Mucosa of rectum (tissue), 2 donors: ENCODE data around the gene RHOBTB3.
A peak's percentile ranks its signal among the peaks of the same experiment; 100 is the strongest.
"Not testable (repeated sequence)": the region's sequence is repeated elsewhere in the genome, so short reads cannot be mapped to it uniquely, and the experiment has no call there.

Source experiments
- H3K27ac ChIP-seq, 2 donors: one replicate each; pipeline ENCODE4 v1.7.0; 2013; ENCODE audit warnings: inconsistent platforms in 2 of 2, low read depth in 2 of 2, low read length in 2 of 2
- H3K27me3 ChIP-seq, 2 donors: one replicate each; pipeline ENCODE4 v1.7.0; 2013; ENCODE audit warnings: low read length in 2 of 2; ENCODE audit not compliant: control insufficient read depth in 2 of 2, insufficient read depth in 2 of 2
- H3K36me3 ChIP-seq, 2 donors: one replicate each; pipeline ENCODE4 v1.7.0; 2013; ENCODE audit warnings: low read length in 2 of 2; ENCODE audit not compliant: control insufficient read depth in 2 of 2, insufficient read depth in 2 of 2
- H3K4me1 ChIP-seq, 2 donors: one replicate each; pipeline ENCODE4 v1.7.0; 2013; ENCODE audit warnings: low read length in 2 of 2, mild to moderate bottlenecking in 1 of 2; ENCODE audit not compliant: control insufficient read depth in 2 of 2, insufficient read depth in 2 of 2
- H3K4me3 ChIP-seq, 2 donors: one replicate each; pipeline ENCODE4 v1.7.0; 2013; ENCODE audit warnings: low read length in 2 of 2
- H3K9ac ChIP-seq, 2 donors: one replicate each; pipeline ENCODE4 v1.7.0; 2013; ENCODE audit warnings: low read length in 2 of 2, low read depth in 1 of 2, mild to moderate bottlenecking in 1 of 2
- H3K9me3 ChIP-seq, 2 donors: one replicate each; pipeline ENCODE4 v1.7.0; 2013; ENCODE audit warnings: low read length in 2 of 2; ENCODE audit not compliant: control insufficient read depth in 2 of 2
- donor health status: healthy.
- donor health status: Normal muscosa, but diverticular disease.

The RHOBTB3 gene

GRCh38 chr5:95809414-95809960, 78.4 kb downstream of the RHOBTB3 start:
- Histone ChIP-seq H3K9ac (peak overlapping the region in 1 of 2 donors; percentile 35), H3K4me3 (peak overlapping the region in 1 of 2 donors; percentile 37), H3K36me3 (peaks cover 3 to 6% of the 10 kb centered on the region in 2 donors), H3K4me1 (peaks cover 43 to 52% of the 10 kb centered on the region in 2 donors), H3K27me3 (no peaks in the 10 kb centered on the region), H3K9me3 (no peaks in the 10 kb centered on the region), H3K27ac (peak overlapping the region; percentile 69 to 76)

DNA sequence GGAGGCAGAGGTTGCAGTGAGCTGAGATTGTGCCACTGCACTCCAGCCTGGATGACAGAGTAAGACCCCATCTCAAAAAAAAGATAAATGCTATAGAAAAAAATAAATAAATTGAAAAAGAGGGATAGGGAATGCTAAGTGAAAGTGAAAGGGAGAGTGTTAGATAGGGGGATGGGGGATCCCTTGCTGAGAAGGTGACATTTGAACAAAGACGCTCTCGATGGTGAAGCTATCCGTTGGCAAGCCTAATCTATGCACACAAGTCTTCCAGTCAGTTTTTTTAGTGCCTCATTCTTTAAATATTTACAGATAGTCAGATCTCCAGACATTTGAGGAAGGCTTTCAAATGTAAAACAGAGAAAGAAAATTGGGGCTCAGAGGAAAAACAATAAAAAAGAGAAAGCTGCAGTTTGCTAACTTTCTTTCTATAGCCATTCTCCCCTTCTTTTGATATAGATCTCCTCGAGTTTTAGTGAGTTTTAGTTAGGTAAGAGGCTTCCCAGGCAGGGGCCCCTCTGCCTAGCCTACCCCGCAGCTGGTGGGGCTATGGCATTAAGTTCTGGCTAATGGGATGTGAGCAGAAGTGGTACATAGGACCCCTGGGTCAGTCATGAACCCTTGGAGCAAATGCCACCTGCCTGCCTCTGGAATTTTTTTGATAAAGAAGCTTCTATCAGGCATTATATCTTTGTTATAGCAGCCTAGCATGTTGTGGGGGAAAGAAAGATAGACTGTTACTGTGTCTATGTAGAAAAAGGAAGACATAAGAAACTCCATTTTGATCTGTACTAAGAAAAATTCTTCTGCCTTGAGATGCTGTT, 79.4 kb downstream of the RHOBTB3 start:
- H3K27me3 ChIP-seq: no peaks in the 10 kb centered on the region
- H3K9me3 ChIP-seq: no peaks in the 10 kb centered on the region
- H3K27ac ChIP-seq: peak overlapping the region; percentile 18 to 38
- H3K4me1 ChIP-seq: peaks cover 49 to 52% of the 10 kb centered on the region in 2 donors
- H3K9ac ChIP-seq: peak overlapping the region in 1 of 2 donors; percentile 2
- H3K4me3 ChIP-seq: peak overlapping the region in 1 of 2 donors; percentile 1
- H3K36me3 ChIP-seq: peaks cover 11 to 14% of the 10 kb centered on the region in 2 donors

GRCh38 chr5:95811126-95811423, 79.9 kb downstream of the RHOBTB3 start:
- H3K36me3 ChIP-seq: peaks cover 11 to 18% of the 10 kb centered on the region in 2 donors
- not testable (repeated sequence) for H3K9me3 ChIP-seq, H3K4me3 ChIP-seq, H3K27ac ChIP-seq, H3K9ac ChIP-seq, H3K27me3 ChIP-seq
- peaks cover 49 to 52% of the 10 kb centered on the region in 2 donors for H3K4me1 ChIP-seq

- H3K27me3 ChIP-seq, H3K4me3 ChIP-seq, H3K9me3 ChIP-seq, H3K27ac ChIP-seq, H3K9ac ChIP-seq: not testable (repeated sequence)
- Histone ChIP-seq H3K36me3 (peaks cover 14 to 18% of the 10 kb centered on the region in 2 donors), H3K4me1 (peaks cover 49 to 52% of the 10 kb centered on the region in 2 donors)
Measured at GRCh38 chr5:95811461-95812073, 80.4 kb downstream of the RHOBTB3 start.

DNA sequence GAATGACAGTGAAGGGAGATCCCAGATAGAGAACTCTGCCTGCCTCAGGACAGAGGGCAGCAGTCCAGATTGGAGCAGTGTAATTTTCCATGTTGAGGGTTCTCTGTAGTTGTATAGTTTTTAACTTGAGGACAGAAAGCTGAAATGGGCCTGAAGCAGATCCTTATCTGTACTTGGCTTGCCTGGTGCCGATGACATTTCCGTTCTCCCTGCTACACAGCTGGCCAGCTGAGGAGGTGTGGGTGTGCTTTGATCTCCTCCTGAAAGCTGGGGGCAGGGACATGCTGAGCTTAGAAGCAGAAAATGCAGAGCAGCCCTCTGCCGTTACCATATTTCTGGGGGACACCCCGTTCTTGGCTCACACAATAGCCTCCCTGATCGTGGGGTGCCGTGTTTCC, 80.9 kb downstream of the RHOBTB3 start:
- Histone ChIP-seq H3K9ac (no peak overlapping the region), H3K4me1 (peaks cover 49 to 56% of the 10 kb centered on the region in 2 donors), H3K27me3 (no peaks in the 10 kb centered on the region), H3K9me3 (no peaks in the 10 kb centered on the region), H3K36me3 (peaks cover 14 to 18% of the 10 kb centered on the region in 2 donors), H3K4me3 (no peak overlapping the region), H3K27ac (peak overlapping the region in 1 of 2 donors; percentile 11)

GRCh38 chr5:95813035-95813434, 81.9 kb downstream of the RHOBTB3 start:
- H3K36me3 ChIP-seq: peaks cover 14 to 18% of the 10 kb centered on the region in 2 donors
- H3K27me3 ChIP-seq, H3K4me3 ChIP-seq, H3K9me3 ChIP-seq: not testable (repeated sequence)
- peak overlapping the region; percentile 38 to 65 for H3K27ac ChIP-seq
- peak overlapping the region in 1 of 2 donors; percentile 3 for H3K9ac ChIP-seq
- peaks cover 56 to 62% of the 10 kb centered on the region in 2 donors for H3K4me1 ChIP-seq

DNA sequence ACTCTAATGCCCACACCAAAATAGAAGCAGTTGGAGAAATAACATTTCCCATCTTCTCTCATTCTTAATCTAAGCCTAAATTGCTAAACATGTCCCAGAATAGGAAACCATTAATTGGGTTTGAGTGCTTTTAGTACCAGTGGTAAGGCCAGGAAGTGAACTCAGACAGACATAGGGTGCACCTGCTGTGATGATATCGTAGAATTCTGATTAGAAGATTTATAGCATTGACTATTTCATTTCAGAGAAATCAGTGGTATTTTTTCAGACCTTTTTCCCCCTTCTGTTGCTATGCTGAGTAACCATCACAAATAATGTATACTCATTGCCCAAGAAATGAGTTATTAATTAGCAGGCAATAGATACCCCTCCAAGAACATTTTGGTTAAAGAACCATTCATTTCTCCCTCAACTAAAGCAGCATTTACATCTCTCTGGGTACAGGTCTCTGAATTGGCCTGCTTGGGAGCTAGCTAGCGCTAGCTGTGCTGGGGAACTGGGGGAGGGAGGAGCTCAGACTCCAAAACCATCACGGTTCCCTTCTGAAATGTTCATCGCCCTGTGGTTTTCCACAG, 84.1 kb downstream of the RHOBTB3 start:
- Histone ChIP-seq H3K27ac (no peak overlapping the region), H3K27me3 (no peaks in the 10 kb centered on the region), H3K9me3 (no peaks in the 10 kb centered on the region), H3K9ac (no peak overlapping the region), H3K4me3 (no peak overlapping the region), H3K4me1 (peaks cover 41 to 51% of the 10 kb centered on the region in 2 donors), H3K36me3 (peaks cover 14 to 18% of the 10 kb centered on the region in 2 donors)

- H3K4me3 ChIP-seq: no peak overlapping the region
- H3K9me3 ChIP-seq: no peaks in the 10 kb centered on the region
- no peak overlapping the region for H3K9ac ChIP-seq
- H3K27me3 ChIP-seq: no peaks in the 10 kb centered on the region
- peaks cover 37 to 46% of the 10 kb centered on the region in 2 donors for H3K4me1 ChIP-seq
- H3K27ac ChIP-seq: peak overlapping the region in 1 of 2 donors; percentile 79
- peaks cover 14 to 18% of the 10 kb centered on the region in 2 donors for H3K36me3 ChIP-seq
Measured at GRCh38 chr5:95816341-95816740, 85.2 kb downstream of the RHOBTB3 start.

DNA sequence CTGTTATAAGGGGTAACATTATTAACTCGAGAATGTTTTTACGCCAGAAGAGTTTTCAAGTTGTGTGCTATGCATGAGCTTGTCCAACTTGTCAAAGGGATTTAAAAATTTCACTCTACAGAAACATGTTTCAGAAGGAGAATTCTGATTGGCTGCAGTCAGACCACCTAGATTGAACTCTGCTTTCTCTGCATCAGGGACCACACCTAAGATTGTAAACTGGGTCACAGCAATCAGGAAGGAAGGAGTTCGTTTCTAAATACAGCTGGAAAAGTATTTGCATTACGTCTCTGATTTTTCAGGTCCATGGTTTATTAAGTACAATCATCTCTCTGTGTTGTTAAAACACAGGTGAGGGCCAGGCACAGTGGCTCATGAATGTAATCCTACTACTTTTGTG, 85.6 kb downstream of the RHOBTB3 start:
- peaks cover 40 to 51% of the 10 kb centered on the region in 2 donors for H3K4me1 ChIP-seq
- peaks cover 14 to 18% of the 10 kb centered on the region in 2 donors for H3K36me3 ChIP-seq
- H3K9me3 ChIP-seq: no peaks in the 10 kb centered on the region
- H3K27me3 ChIP-seq: no peaks in the 10 kb centered on the region
- H3K9ac ChIP-seq: peak overlapping the region in 1 of 2 donors; percentile 57
- H3K27ac ChIP-seq: peak overlapping the region; percentile 79 to 81
- H3K4me3 ChIP-seq: peak overlapping the region; percentile 28 to 39

- Histone ChIP-seq H3K9ac (peak overlapping the region; percentile 35 to 57), H3K27me3 (no peaks in the 10 kb centered on the region), H3K36me3 (peaks cover 14% of the 10 kb centered on the region in 2 donors), H3K4me1 (peaks cover 35 to 46% of the 10 kb centered on the region in 2 donors), H3K27ac (peak overlapping the region; percentile 79 to 81), H3K9me3 (no peaks in the 10 kb centered on the region), H3K4me3 (peak overlapping the region; percentile 28 to 39)
Measured at GRCh38 chr5:95817430-95817829, 86.3 kb downstream of the RHOBTB3 start.
